ENCODE data around the gene MCCC1.

Gene MCCC1

GRCh38 chr3:182979103-182979673 is 120.1 kb downstream of the MCCC1 start:
- peak; percentile 30 for ATAC-seq
- TF ChIP-seq PATZ1 (CRISPR knock-in tag; IDR thresholded peaks at IDR 0.05; ENCODE audit: borderline replicate concordance), result 0 out of 2 replicates have a peak, but pooled peaks have one; percentile 12
- no peak for TF ChIP-seq ZC3H10 (CRISPR knock-in tag; IDR thresholded peaks at IDR 0.05)

- TF ChIP-seq, protein P1, sequence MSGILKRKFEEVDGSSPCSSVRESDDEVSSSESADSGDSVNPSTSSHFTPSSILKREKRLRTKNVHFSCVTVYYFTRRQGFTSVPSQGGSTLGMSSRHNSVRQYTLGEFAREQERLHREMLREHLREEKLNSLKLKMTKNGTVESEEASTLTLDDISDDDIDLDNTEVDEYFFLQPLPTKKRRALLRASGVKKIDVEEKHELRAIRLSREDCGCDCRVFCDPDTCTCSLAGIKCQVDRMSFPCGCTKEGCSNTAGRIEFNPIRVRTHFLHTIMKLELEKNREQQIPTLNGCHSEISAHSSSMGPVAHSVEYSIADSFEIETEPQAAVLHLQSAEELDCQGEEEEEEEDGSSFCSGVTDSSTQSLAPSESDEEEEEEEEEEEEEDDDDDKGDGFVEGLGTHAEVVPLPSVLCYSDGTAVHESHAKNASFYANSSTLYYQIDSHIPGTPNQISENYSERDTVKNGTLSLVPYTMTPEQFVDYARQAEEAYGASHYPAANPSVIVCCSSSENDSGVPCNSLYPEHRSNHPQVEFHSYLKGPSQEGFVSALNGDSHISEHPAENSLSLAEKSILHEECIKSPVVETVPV (CRISPR knock-in tag; IDR thresholded peaks at IDR 0.05), result no peak
- no peak for TF ChIP-seq OSR1 (CRISPR knock-in tag; IDR thresholded peaks at IDR 0.05)
- no peak for TF ChIP-seq ZFP30 (CRISPR knock-in tag; IDR thresholded peaks at IDR 0.05)
- no peak for TF ChIP-seq ISL1 (CRISPR knock-in tag; IDR thresholded peaks at IDR 0.05)
- TF ChIP-seq, protein P2, sequence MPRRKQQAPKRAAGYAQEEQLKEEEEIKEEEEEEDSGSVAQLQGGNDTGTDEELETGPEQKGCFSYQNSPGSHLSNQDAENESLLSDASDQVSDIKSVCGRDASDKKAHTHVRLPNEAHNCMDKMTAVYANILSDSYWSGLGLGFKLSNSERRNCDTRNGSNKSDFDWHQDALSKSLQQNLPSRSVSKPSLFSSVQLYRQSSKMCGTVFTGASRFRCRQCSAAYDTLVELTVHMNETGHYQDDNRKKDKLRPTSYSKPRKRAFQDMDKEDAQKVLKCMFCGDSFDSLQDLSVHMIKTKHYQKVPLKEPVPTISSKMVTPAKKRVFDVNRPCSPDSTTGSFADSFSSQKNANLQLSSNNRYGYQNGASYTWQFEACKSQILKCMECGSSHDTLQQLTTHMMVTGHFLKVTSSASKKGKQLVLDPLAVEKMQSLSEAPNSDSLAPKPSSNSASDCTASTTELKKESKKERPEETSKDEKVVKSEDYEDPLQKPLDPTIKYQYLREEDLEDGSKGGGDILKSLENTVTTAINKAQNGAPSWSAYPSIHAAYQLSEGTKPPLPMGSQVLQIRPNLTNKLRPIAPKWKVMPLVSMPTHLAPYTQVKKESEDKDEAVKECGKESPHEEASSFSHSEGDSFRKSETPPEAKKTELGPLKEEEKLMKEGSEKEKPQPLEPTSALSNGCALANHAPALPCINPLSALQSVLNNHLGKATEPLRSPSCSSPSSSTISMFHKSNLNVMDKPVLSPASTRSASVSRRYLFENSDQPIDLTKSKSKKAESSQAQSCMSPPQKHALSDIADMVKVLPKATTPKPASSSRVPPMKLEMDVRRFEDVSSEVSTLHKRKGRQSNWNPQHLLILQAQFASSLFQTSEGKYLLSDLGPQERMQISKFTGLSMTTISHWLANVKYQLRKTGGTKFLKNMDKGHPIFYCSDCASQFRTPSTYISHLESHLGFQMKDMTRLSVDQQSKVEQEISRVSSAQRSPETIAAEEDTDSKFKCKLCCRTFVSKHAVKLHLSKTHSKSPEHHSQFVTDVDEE (CRISPR knock-in tag; IDR thresholded peaks at IDR 0.05), result no peak
- TF ChIP-seq ZNF565 (CRISPR knock-in tag; conservative IDR thresholded peaks at IDR 0.05; ENCODE audit: low read depth), result no peak
- TF ChIP-seq ZC3H10 (CRISPR knock-in tag; IDR thresholded peaks at IDR 0.05), result no peak
- no peak for TF ChIP-seq TCF4 (CRISPR knock-in tag; IDR thresholded peaks at IDR 0.05; ENCODE audit: borderline replicate concordance)
- TF ChIP-seq GLIS3 (CRISPR knock-in tag; IDR thresholded peaks at IDR 0.05), result no peak
- TF ChIP-seq PPARA (CRISPR knock-in tag; IDR thresholded peaks at IDR 0.05; ENCODE audit: borderline replicate concordance), result no peak
- no peak for TF ChIP-seq ZNF70 (CRISPR knock-in tag; IDR thresholded peaks at IDR 0.05)
- TF ChIP-seq BACH2 (CRISPR knock-in tag; IDR thresholded peaks at IDR 0.05; ENCODE audit: borderline replicate concordance), result no peak
- no peak for TF ChIP-seq RARB (CRISPR knock-in tag; IDR thresholded peaks at IDR 0.05)
- no peak for TF ChIP-seq PATZ1 (CRISPR knock-in tag; IDR thresholded peaks at IDR 0.05; ENCODE audit: borderline replicate concordance)
- ATAC-seq, result no peak
Measured at GRCh38 chr3:182978387-182978786, 120.9 kb downstream of the MCCC1 start.

DNA sequence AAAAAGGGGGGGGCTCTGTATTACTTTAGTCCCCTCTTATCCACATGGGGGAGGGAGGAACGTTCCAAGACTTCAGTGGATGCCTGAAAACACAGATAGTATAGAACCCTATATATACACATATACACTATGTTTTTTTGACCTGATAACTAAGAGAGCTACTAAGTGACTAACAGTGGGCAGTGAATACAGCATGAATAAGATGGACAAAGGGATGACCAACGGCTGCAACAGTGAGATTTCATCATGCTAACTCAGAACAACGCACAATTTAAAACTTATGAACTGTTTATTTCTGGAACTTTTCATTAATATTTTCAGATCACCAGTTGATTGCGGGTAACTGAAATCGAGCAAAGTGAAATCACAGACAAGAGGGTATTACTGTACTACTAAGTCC is 126.2 kb downstream of the MCCC1 start:
- TF ChIP-seq GLIS3 (CRISPR knock-in tag; IDR thresholded peaks at IDR 0.05) (no peak), SNAI2 (CRISPR knock-in tag; IDR thresholded peaks at IDR 0.05) (no peak), ISL1 (CRISPR knock-in tag; IDR thresholded peaks at IDR 0.05) (no peak), BACH2 (CRISPR knock-in tag; IDR thresholded peaks at IDR 0.05; ENCODE audit: borderline replicate concordance) (no peak), PATZ1 (CRISPR knock-in tag; IDR thresholded peaks at IDR 0.05; ENCODE audit: borderline replicate concordance) (no peak), TCF4 (CRISPR knock-in tag; IDR thresholded peaks at IDR 0.05; ENCODE audit: borderline replicate concordance) (no peak), TOX (CRISPR knock-in tag; IDR thresholded peaks at IDR 0.05; ENCODE audit: borderline replicate concordance) (no peak)
- no peak for ATAC-seq

GRCh38 chr3:182972387-182972786 is 126.9 kb downstream of the MCCC1 start:
- no peak for ATAC-seq
- TF ChIP-seq ISL1 (CRISPR knock-in tag; IDR thresholded peaks at IDR 0.05), result no peak
- TF ChIP-seq RARB (CRISPR knock-in tag; IDR thresholded peaks at IDR 0.05), result no peak
- TF ChIP-seq ZNF565 (CRISPR knock-in tag; conservative IDR thresholded peaks at IDR 0.05; ENCODE audit: low read depth), result no peak
- no peak for TF ChIP-seq PATZ1 (CRISPR knock-in tag; IDR thresholded peaks at IDR 0.05; ENCODE audit: borderline replicate concordance)
- no peak for TF ChIP-seq ZC3H10 (CRISPR knock-in tag; IDR thresholded peaks at IDR 0.05)
- no peak for TF ChIP-seq POU6F1 (CRISPR knock-in tag; IDR thresholded peaks at IDR 0.05; ENCODE audit: borderline replicate concordance, low read depth)
- no peak for TF ChIP-seq ESRRG (CRISPR knock-in tag; IDR thresholded peaks at IDR 0.05)
- no peak for TF ChIP-seq ZFP30 (CRISPR knock-in tag; IDR thresholded peaks at IDR 0.05)
- TF ChIP-seq OSR1 (CRISPR knock-in tag; IDR thresholded peaks at IDR 0.05), result no peak
- no peak for TF ChIP-seq PPARA (CRISPR knock-in tag; IDR thresholded peaks at IDR 0.05; ENCODE audit: borderline replicate concordance)
- TF ChIP-seq ZNF8 (CRISPR knock-in tag; IDR thresholded peaks at IDR 0.05), result no peak
- no peak for TF ChIP-seq ARNTL (CRISPR knock-in tag; IDR thresholded peaks at IDR 0.05; ENCODE audit: borderline replicate concordance, low read depth)
- no peak for TF ChIP-seq ZFP3 (CRISPR knock-in tag; IDR thresholded peaks at IDR 0.05)
- no peak for TF ChIP-seq ZNF70 (CRISPR knock-in tag; IDR thresholded peaks at IDR 0.05)
- no peak for TF ChIP-seq BACH2 (CRISPR knock-in tag; IDR thresholded peaks at IDR 0.05; ENCODE audit: borderline replicate concordance)

Data from SK-N-SH treated with all-trans-retinoic acid at 6 μM for 48 hours (cell line).